HG03460 (cell line): ENCODE results near the gene HDGFL2.

Experiments
- ATAC-seq: cut with Tn5 transposase; IDR thresholded peaks from one replicate; pipeline ENCODE4 v1.9.1; 2021; ENCODE audit not compliant: unreplicated experiment

Gene HDGFL2

GRCh38 chr19:4472174-4472974, at the start of gene HDGFL2:
Gene HDGFL2 (plus strand): TSS chr19:4472297. CDS start chr19:4472351, 54 bp downstream.
- ATAC-seq, result peak; percentile 6

GRCh38 chr19:4423416-4424126, 48.5 kb upstream of the HDGFL2 start:
- ATAC-seq, result no peak

GRCh38 chr19:4425537-4425936, 46.6 kb upstream of the HDGFL2 start:
- ATAC-seq, result no peak

- ATAC-seq, result no peak
These were observed 43.6 kb upstream of the HDGFL2 start for GRCh38 chr19:4428326-4428975.

- no peak for ATAC-seq
These were observed 42.8 kb upstream of the HDGFL2 start for GRCh38 chr19:4429256-4429655.

GRCh38 chr19:4429771-4430171, 42.3 kb upstream of the HDGFL2 start:
- ATAC-seq, result no peak

- no peak for ATAC-seq
These were observed 41.3 kb upstream of the HDGFL2 start for GRCh38 chr19:4430760-4431159.

GRCh38 chr19:4431296-4431695, 40.8 kb upstream of the HDGFL2 start:
- no peak for ATAC-seq

GRCh38 chr19:4431808-4432674, 40.1 kb upstream of the HDGFL2 start:
- ATAC-seq, result no peak

GRCh38 chr19:4432918-4433506, 39.1 kb upstream of the HDGFL2 start:
- no peak for ATAC-seq

GRCh38 chr19:4434391-4434790, 37.7 kb upstream of the HDGFL2 start:
- ATAC-seq, result no peak

GRCh38 chr19:4436231-4436630, 35.9 kb upstream of the HDGFL2 start:
- no peak for ATAC-seq

GRCh38 chr19:4437103-4437502, 35.0 kb upstream of the HDGFL2 start:
- no peak for ATAC-seq

- no peak for ATAC-seq
These were observed 32.9 kb upstream of the HDGFL2 start for GRCh38 chr19:4439243-4439642.

GRCh38 chr19:4441994-4442818, 29.9 kb upstream of the HDGFL2 start:
- no peak for ATAC-seq

- ATAC-seq, result no peak
These were observed 29.3 kb upstream of the HDGFL2 start for GRCh38 chr19:4442819-4443146.

GRCh38 chr19:4443188-4443587, 28.9 kb upstream of the HDGFL2 start:
- ATAC-seq, result no peak

GRCh38 chr19:4443966-4444764, 27.9 kb upstream of the HDGFL2 start:
- ATAC-seq, result no peak
